Ovary (tissue), 9 donors: Measurements from ENCODE around the gene RNF144B. TPM values are rescaled to one million over a fixed set of nuclear protein-coding genes. Genes with fewer than 3 reads are reported as not detected.

Experiments
- DNase-seq, 5 donors: peaks; one replicate each; pipeline ENCODE4 v3.0.0-alpha.2; 2019 to 2020
- H3K27ac ChIP-seq, 2 donors: fragments of 200-600 bp; one replicate each; pipeline versions ENCODE4 v1.5.1 to v1.8.0; 2019 to 2022
- H3K27me3 ChIP-seq: fragments of 200-600 bp; one replicate; pipeline ENCODE4 v1.8.0; 2022
- H3K36me3 ChIP-seq: fragments of 200-600 bp; sonication (generic); one replicate; pipeline ENCODE4 v1.5.1; 2019
- H3K4me1 ChIP-seq: one replicate; pipeline ENCODE4 v1.8.1; 2013; ENCODE audit warnings: mild to moderate bottlenecking, moderate library complexity; ENCODE audit not compliant: insufficient read depth
- H3K4me3 ChIP-seq: fragments of 200-600 bp; sonication (generic); one replicate; pipeline ENCODE4 v1.5.1; 2017
- H3K9me3 ChIP-seq, 2 donors: fragments of 200-600 bp in 1 of 2; sonication (generic) in 1 of 2; one replicate each; pipeline versions ENCODE4 v1.5.1 to v1.8.1; 2013 to 2019; ENCODE audit warnings: mild to moderate bottlenecking in 1 of 2, moderate library complexity in 1 of 2
- EP300 ChIP-seq: sonication (generic); formaldehyde crosslinking; IDR thresholded peaks from one replicate; pipeline ENCODE4 v1.6.1; 2017; ENCODE audit warnings: antibody characterized with exemption
- POLR2A ChIP-seq: fragments of 450-650 bp; IDR thresholded peaks from one replicate; pipeline ENCODE4 v1.6.1; 2017; ENCODE audit warnings: antibody characterized with exemption, mild to moderate bottlenecking, moderate library complexity
- WGBS, 3 donors: extraction: QIAGEN DNeasy Blood & Tissue Kit in 1 of 3; methylation state at CpG; one replicate each; pipeline versions ENCODE4 v1.1.5 to v1.1.7; 2013 to 2017; 5-methylcytosine and 5-hydroxymethylcytosine counted together
- intact Hi-C, 4 donors: fragments of 100-400 bp; cut with DNase I; formaldehyde crosslinking; loops; one replicate each; pipeline versions ENCODE4 v1.11.0 to v1.15.1; 2022 to 2023
- polyA plus RNA-seq, 2 donors: library from polyadenylated mRNA; stranded (reverse); fragments of 200-250 nt in 1 of 2; fragments of 350-450 nt in 1 of 2; fragmentation: Illumina TruSeq in 1 of 2; extraction: RNeasy Lipid Tissue Mini Kit (QIAGEN cat#74804) in 1 of 2; gene quantifications; one replicate each; pipeline ENCODE4 v1.2.3, GENCODE V29; 2013 to 2014
- total RNA-seq, 7 donors: library from RNA; depleted of rRNA in 2 of 7; stranded (reverse); fragments of >200 nt in 2 of 7; fragmentation: NEBNext Ultra II Directional in 3 of 7; extraction: Animal tissue kit (Norgen Biotek cat#: 25700) in 3 of 7; gene quantifications; one replicate each; pipeline versions ENCODE4 v1.1.0 to v1.2.4, GENCODE V29; 2016 to 2023
- TF ChIP-seq, protein P1 (sequence below), 3 donors: fragments of 450-650 bp in 2 of 3; fragments of 200-600 bp in 1 of 3; IDR thresholded peaks; one replicate each; pipeline versions ENCODE4 v1.5.1 to v1.8.0; 2016 to 2022; ENCODE audit warnings: antibody characterized with exemption in 3 of 3, mild to moderate bottlenecking in 1 of 3
- donor health status: DM: no; HTN: no; CAD: no; lungs with moderate emphysema.
- donor health status: DM: no; HTN: no; CAD: no.
- donor health status: Bipolar disorder and iron deficiency.
- donor health status: DM: yes; HTN: yes; CAD: no.
- donor health status: DM: no; HTN: no; CAD: no.
- donor health status: DM: yes; HTN: yes; CAD: no.

The RNF144B gene
- total and polyA plus RNA-seq, 9 donors = 2.5 to 18.7 (median 4.0) TPM

DNA sequence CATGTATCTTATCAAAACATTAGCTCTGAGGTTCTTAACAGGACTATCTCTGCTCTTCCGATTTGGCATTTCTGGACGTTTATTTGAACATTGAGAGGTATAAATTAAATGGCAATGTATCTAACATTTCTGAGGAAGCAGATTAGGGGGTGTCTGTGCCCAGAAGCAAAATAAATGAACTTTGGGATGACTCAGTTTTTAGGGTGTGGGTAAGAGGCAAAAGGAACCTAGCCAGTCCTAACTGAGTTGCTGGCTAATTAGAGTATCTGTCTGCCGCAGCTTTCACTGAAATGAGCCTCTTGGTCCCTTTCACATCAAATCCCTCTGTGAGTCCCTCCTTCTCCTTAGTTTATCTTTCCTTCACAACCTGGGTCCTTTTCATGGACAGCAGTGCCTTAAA lies 1.1 kb downstream of the RNF144B start:
- H3K36me3 ChIP-seq = no peaks in the 10 kb centered on the region
- H3K27me3 ChIP-seq = no peaks in the 10 kb centered on the region
- peak overlapping the region; percentile 52 for H3K4me3 ChIP-seq
- intact Hi-C loops = no loop called here
- WGBS, 3 donors = 9 to 16% (median 12%) methylated on average over 3 of the region's 3 CpGs
- no peak for TF ChIP-seq EP300
- TF ChIP-seq, protein P1, sequence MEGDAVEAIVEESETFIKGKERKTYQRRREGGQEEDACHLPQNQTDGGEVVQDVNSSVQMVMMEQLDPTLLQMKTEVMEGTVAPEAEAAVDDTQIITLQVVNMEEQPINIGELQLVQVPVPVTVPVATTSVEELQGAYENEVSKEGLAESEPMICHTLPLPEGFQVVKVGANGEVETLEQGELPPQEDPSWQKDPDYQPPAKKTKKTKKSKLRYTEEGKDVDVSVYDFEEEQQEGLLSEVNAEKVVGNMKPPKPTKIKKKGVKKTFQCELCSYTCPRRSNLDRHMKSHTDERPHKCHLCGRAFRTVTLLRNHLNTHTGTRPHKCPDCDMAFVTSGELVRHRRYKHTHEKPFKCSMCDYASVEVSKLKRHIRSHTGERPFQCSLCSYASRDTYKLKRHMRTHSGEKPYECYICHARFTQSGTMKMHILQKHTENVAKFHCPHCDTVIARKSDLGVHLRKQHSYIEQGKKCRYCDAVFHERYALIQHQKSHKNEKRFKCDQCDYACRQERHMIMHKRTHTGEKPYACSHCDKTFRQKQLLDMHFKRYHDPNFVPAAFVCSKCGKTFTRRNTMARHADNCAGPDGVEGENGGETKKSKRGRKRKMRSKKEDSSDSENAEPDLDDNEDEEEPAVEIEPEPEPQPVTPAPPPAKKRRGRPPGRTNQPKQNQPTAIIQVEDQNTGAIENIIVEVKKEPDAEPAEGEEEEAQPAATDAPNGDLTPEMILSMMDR (IDR thresholded peaks at IDR 0.05) = no peak
- no peak for DNase-seq
- no peaks in the 10 kb centered on the region for H3K9me3 ChIP-seq
- no peak overlapping the region for H3K27ac ChIP-seq
- no peaks in the 10 kb centered on the region for H3K4me1 ChIP-seq

DNA sequence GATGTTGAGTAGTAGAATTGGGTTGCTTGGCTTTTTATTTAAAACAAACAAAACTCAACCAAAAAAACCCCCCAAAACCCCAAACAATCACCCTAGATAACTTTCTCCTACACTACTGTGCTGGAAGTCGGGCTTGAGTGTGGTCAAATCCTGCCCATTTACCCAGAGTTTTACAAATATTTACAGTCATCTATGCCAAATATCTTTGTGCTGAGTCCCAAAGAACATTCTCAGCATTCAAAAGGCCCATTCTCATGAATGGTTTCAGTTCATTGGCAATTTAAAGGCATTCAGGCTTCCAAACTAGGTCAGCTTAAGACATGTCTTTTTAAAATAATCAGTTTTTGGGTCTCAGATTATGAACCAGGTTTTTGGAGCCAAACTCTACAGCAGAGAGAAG lies 1.8 kb downstream of the RNF144B start:
- no peak overlapping the region for H3K27ac ChIP-seq
- no peak overlapping the region for H3K4me3 ChIP-seq
- TF ChIP-seq EP300 (no peak), POLR2A (no peak)
- TF ChIP-seq, protein P1 (IDR thresholded peaks at IDR 0.05) = no peak
- DNase-seq = no peak
- WGBS, 3 donors = 3 to 11% (median 5%) methylated on average over 1 of the region's 1 CpG
- H3K36me3 ChIP-seq = no peaks in the 10 kb centered on the region
- H3K4me1 ChIP-seq = no peaks in the 10 kb centered on the region
- no peaks in the 10 kb centered on the region for H3K27me3 ChIP-seq
- H3K9me3 ChIP-seq = no peaks in the 10 kb centered on the region
- intact Hi-C loops = no loop called here

DNA sequence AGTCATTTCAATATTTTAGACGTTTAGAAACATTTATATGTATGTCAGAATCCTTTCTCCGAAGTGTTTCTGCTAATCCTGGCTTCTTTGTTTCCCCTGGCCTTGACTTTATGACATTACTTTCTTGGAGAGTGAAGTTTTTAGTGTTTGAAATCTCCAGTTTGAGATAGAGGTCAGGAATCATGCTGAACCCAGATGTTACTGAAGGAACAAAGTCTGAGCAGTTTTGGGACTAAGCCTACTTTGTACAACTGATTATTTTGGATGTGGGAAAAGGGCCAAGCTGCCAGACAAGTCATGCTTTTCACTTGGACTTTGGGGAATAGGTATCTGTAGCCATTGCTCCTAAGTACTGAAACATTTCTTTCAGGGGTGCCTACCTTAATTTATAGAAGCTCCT lies 2.3 kb downstream of the RNF144B start:
- H3K4me1 ChIP-seq = no peaks in the 10 kb centered on the region
- no peak for DNase-seq
- H3K9me3 ChIP-seq = no peaks in the 10 kb centered on the region
- no peaks in the 10 kb centered on the region for H3K36me3 ChIP-seq
- WGBS, 3 donors = 0 to 7% (median 1%) methylated on average over 2 of the region's 2 CpGs
- H3K27ac ChIP-seq = no peak overlapping the region
- no peaks in the 10 kb centered on the region for H3K27me3 ChIP-seq
- H3K4me3 ChIP-seq = no peak overlapping the region
- intact Hi-C loops = no loop called here
- TF ChIP-seq EP300 = no peak
- no peak for TF ChIP-seq POLR2A
- TF ChIP-seq, protein P1 (IDR thresholded peaks at IDR 0.05) = no peak

DNA sequence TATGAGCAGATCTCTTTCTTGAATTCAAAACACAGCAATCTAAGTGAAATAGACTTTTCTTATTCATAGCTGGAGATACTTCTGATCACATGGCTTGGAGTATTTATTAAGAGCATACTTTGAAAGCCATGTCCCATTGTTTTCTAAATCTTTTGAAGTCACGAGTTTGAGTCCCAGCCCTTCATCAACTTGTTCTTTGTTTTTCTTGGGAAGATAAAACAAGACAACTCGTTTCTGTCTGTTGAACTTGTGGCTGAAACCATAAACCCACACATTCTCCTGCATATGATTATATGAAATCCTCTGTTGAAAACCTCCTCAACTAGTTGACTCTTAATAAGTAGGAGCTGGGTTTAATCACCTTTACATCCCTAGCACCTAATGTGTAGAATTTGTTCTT lies 3.3 kb downstream of the RNF144B start:
- Histone ChIP-seq H3K36me3 (no peaks in the 10 kb centered on the region), H3K27me3 (no peaks in the 10 kb centered on the region), H3K9me3 (no peaks in the 10 kb centered on the region), H3K4me3 (no peak overlapping the region), H3K27ac (no peak overlapping the region), H3K4me1 (no peaks in the 10 kb centered on the region)
- TF ChIP-seq POLR2A (no peak), EP300 (no peak)
- TF ChIP-seq, protein P1 (IDR thresholded peaks at IDR 0.05) = no peak
- 48 to 70% (median 49%) methylated on average over 2 of the region's 2 CpGs for WGBS, 3 donors
- intact Hi-C loops = no loop called here
- DNase-seq = no peak

DNA sequence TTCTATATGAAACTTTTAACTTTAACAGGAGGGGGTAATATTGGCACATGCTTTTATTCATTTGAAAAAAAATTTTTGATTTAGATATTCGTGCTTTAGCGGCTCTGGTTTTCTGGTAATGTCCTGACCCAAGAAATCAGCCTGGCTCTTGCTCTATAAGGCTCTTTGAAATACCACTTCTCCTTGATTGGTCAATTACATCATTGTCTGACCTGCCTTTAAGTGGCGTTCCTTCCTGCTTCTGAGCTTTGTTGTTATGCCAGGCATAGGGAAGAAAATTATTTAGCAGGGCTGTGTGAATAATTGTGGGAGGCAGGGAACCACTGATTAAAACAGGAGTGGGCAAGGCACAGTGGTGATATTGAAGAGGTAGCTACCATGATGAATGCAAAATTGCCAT lies 3.9 kb downstream of the RNF144B start:
- TF ChIP-seq, protein P1 (IDR thresholded peaks at IDR 0.05) = no peak
- no peak for TF ChIP-seq POLR2A
- no peak for TF ChIP-seq EP300
- intact Hi-C loops = no loop called here

More for the DNA sequence above, 3.9 kb downstream of the RNF144B start:
- WGBS, 3 donors = 82 to 87% (median 87%) methylated on average over 3 of the region's 3 CpGs
- Histone ChIP-seq H3K9me3 (no peaks in the 10 kb centered on the region), H3K36me3 (no peaks in the 10 kb centered on the region), H3K27me3 (no peaks in the 10 kb centered on the region), H3K27ac (no peak overlapping the region), H3K4me1 (no peaks in the 10 kb centered on the region), H3K4me3 (no peak overlapping the region)
- DNase-seq = no peak
